Measurements from ENCODE around the gene ZBTB21.

- TF ChIP-seq CTCF (IDR thresholded peaks at IDR 0.05) = no peak
- TF ChIP-seq POLR2A (IDR thresholded peaks at IDR 0.05) = no peak
Measured at GRCh38 chr21:42051788-42052187, 41.6 kb upstream of the ZBTB21 start.
